GM12891 (cell line): ENCODE measurements around the gene EVA1A.

Source experiments
- POLR2A ChIP-seq: IDR thresholded peaks from 2 replicates; pipeline ENCODE4 v1.6.1; 2011; ENCODE audit warnings: low read depth, low read length, control low read depth
- POLR2AphosphoS5 ChIP-seq: IDR thresholded peaks from 2 replicates; pipeline ENCODE4 v1.6.1; 2011; ENCODE audit warnings: low read depth, low read length, control low read depth
- TAF1 ChIP-seq: IDR thresholded peaks from 2 replicates; pipeline ENCODE4 v1.6.1; 2011; ENCODE audit warnings: low read depth, low read length, control low read depth

DNA sequence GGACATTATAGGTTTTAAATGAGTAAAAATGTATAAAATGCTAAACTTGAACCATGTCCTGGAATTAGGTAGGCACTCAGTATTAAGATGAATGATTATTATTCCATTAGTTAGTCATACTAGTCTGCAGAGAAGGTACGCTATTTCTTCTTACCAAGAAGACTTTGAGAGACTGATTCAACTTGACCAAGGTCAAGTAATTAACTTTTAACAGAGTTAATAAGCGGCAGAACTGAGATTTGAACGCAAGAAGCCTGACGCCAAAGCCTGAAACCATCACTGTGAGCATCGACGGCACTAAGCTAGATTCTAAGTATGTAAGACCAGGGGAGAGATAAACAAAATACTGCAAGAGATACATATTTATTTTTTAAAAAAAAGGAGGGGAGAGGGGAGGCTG lies 2.6 kb downstream of the EVA1A start:
- TF ChIP-seq POLR2A = no peak
- TF ChIP-seq TAF1 = no peak
- TF ChIP-seq POLR2AphosphoS5 = no peak
